ENCODE results near the gene ELOA. TPM values are rescaled to one million over a fixed set of nuclear protein-coding genes. Genes with fewer than 3 reads are reported as not detected.

The ELOA gene
- total RNA-seq, 4 donors from 2014 or later, result 26.3 to 43.7 (median 31.2) TPM

- peak; percentile 93 to 96 (median 94) for DNase-seq
- TF ChIP-seq POLR2A (IDR thresholded peaks at IDR 0.05), result no peak
- TF ChIP-seq CTCF (IDR thresholded peaks at IDR 0.05), result no peak
- H3K4me3 ChIP-seq, result peak within 1 kb of the TSS; percentile 62 to 82 (median 74)
- H3K27ac ChIP-seq, result peak within 1 kb of the TSS; percentile 75 to 86 (median 82)
- H3K36me3 ChIP-seq, result peaks cover 0 to 59% (median 3%) of the 10 kb centered on the region in 3 donors
- H3K27me3 ChIP-seq, result no peaks in the 10 kb centered on the region
- H3K4me1 ChIP-seq, result peaks cover 5 to 29% (median 10%) of the 10 kb centered on the region in 4 donors
- no peaks in the 10 kb centered on the region for H3K9me3 ChIP-seq
Observed at GRCh38 chr1:23790696-23791515, 47.6 kb downstream of the ELOA start, which contains the start of gene LYPLA2. LYPLA2 (plus strand) TSS chr1:23791145; CDS start chr1:23792683, 1,538 bp downstream.

- no peaks in the 10 kb centered on the region for H3K9me3 ChIP-seq
- no peak for TF ChIP-seq POLR2A (IDR thresholded peaks at IDR 0.05)
- no peak for TF ChIP-seq CTCF (IDR thresholded peaks at IDR 0.05)
- DNase-seq, result peak in 2 of 3 donors; percentile 36 to 59
- peak overlapping the region; percentile 75 to 86 (median 82) for H3K27ac ChIP-seq
- peaks cover 0 to 57% (median 0%) of the 10 kb centered on the region in 3 donors for H3K36me3 ChIP-seq
- H3K4me3 ChIP-seq, result peak overlapping the region; percentile 62 to 82 (median 74)
- H3K4me1 ChIP-seq, result peaks cover 5 to 29% (median 10%) of the 10 kb centered on the region in 4 donors
- H3K27me3 ChIP-seq, result no peaks in the 10 kb centered on the region
Observed at GRCh38 chr1:23791516-23792047, 48.3 kb downstream of the ELOA start.

GRCh38 chr1:23792151-23792945 lies 49.1 kb downstream of the ELOA start:
- TF ChIP-seq POLR2A (IDR thresholded peaks at IDR 0.05) (no peak), CTCF (IDR thresholded peaks at IDR 0.05) (no peak)
- Histone ChIP-seq H3K27me3 (no peaks in the 10 kb centered on the region), H3K4me1 (peaks cover 5 to 29% (median 10%) of the 10 kb centered on the region in 4 donors), H3K4me3 (peak overlapping the region; percentile 62 to 82 (median 74)), H3K27ac (peak overlapping the region; percentile 75 to 86 (median 82)), H3K9me3 (no peaks in the 10 kb centered on the region), H3K36me3 (peaks cover 0 to 56% (median 0%) of the 10 kb centered on the region in 3 donors)
- DNase-seq, result peak in 1 of 3 donors; percentile 49

GRCh38 chr1:23793018-23793781 lies 49.9 kb downstream of the ELOA start:
- no peaks in the 10 kb centered on the region for H3K9me3 ChIP-seq
- H3K27ac ChIP-seq, result peak overlapping the region in 1 of 4 donors; percentile 27
- no peaks in the 10 kb centered on the region for H3K27me3 ChIP-seq
- TF ChIP-seq CTCF (IDR thresholded peaks at IDR 0.05), result no peak
- no peak for TF ChIP-seq POLR2A (IDR thresholded peaks at IDR 0.05)
- no peak overlapping the region for H3K4me3 ChIP-seq
- DNase-seq, result peak in 1 of 3 donors; percentile 81
- H3K36me3 ChIP-seq, result peaks cover 0 to 56% (median 0%) of the 10 kb centered on the region in 3 donors
- H3K4me1 ChIP-seq, result peaks cover 5 to 29% (median 10%) of the 10 kb centered on the region in 4 donors

Measured in Peyer's patch (tissue), 4 donors.